Loucy (cell line): Measurements from ENCODE around the gene PCDHA12.

Experiments used
- EZH2phosphoT487 ChIP-seq: fragments of 200-600 bp; IDR thresholded peaks from 2 replicates; pipeline ENCODE4 v1.6.1; 2018; ENCODE audit warnings: antibody characterized with exemption, mild to moderate bottlenecking, moderate library complexity, borderline replicate concordance
- TF ChIP-seq, protein P1 (sequence below): fragments of 200-600 bp; sonication (generic); conservative IDR thresholded peaks from 2 replicates; pipeline ENCODE4 v1.5.1; 2014; ENCODE audit warnings: mild to moderate bottlenecking, antibody characterized with exemption, low read length

DNA sequence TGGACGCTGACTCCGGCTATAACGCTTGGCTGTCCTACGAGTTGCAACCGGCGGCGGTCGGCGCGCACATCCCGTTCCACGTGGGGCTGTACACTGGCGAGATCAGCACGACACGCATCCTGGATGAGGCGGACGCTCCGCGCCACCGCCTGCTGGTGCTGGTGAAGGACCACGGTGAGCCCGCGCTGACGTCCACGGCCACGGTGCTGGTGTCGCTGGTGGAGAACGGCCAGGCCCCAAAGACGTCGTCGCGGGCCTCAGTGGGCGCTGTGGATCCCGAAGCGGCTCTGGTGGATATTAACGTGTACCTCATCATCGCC lies 2.1 kb downstream of the PCDHA12 start:
- TF ChIP-seq, protein P1, sequence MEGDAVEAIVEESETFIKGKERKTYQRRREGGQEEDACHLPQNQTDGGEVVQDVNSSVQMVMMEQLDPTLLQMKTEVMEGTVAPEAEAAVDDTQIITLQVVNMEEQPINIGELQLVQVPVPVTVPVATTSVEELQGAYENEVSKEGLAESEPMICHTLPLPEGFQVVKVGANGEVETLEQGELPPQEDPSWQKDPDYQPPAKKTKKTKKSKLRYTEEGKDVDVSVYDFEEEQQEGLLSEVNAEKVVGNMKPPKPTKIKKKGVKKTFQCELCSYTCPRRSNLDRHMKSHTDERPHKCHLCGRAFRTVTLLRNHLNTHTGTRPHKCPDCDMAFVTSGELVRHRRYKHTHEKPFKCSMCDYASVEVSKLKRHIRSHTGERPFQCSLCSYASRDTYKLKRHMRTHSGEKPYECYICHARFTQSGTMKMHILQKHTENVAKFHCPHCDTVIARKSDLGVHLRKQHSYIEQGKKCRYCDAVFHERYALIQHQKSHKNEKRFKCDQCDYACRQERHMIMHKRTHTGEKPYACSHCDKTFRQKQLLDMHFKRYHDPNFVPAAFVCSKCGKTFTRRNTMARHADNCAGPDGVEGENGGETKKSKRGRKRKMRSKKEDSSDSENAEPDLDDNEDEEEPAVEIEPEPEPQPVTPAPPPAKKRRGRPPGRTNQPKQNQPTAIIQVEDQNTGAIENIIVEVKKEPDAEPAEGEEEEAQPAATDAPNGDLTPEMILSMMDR = no peak
- no peak for TF ChIP-seq EZH2phosphoT487
